Peyer's patch (tissue), 4 donors: ENCODE measurements around the gene INSC.

Experiments used
- POLR2A ChIP-seq, 2 donors: fragments of 450-650 bp; IDR thresholded peaks; one replicate each; pipeline ENCODE4 v1.5.1; 2017; ENCODE audit warnings: antibody characterized with exemption in 2 of 2, mild to moderate bottlenecking in 2 of 2, moderate library complexity in 2 of 2
- TF ChIP-seq, protein P1 (sequence below), 6 experiments: fragments of 450-650 bp in 4 of 6; fragments of 200-600 bp in 2 of 6; sonication (generic) in 1 of 6; IDR thresholded peaks; one replicate each; pipeline ENCODE4 v1.5.1; 2017 to 2019; ENCODE audit warnings: antibody characterized with exemption in 6 of 6, mild to moderate bottlenecking in 3 of 6, moderate library complexity in 1 of 6

DNA sequence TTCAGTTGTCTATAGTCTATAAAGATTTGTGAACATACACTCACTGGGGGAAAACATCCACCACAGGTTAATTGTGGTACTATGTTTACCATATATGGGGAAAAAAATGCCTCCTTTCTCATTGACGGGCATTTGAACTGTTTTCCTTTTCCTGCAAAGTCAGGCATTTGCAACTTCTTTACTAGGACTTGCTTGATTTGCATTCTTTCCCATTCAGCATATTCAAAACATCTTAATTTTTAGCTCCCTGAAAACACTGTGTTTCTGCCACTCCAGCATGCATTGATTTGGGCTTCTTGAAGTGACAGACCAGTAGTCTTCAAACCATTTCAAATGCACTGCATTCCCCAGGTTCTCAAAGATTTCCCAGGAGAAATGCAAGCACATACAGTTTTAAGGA is 67.6 kb downstream of the INSC start:
- TF ChIP-seq, protein P1, sequence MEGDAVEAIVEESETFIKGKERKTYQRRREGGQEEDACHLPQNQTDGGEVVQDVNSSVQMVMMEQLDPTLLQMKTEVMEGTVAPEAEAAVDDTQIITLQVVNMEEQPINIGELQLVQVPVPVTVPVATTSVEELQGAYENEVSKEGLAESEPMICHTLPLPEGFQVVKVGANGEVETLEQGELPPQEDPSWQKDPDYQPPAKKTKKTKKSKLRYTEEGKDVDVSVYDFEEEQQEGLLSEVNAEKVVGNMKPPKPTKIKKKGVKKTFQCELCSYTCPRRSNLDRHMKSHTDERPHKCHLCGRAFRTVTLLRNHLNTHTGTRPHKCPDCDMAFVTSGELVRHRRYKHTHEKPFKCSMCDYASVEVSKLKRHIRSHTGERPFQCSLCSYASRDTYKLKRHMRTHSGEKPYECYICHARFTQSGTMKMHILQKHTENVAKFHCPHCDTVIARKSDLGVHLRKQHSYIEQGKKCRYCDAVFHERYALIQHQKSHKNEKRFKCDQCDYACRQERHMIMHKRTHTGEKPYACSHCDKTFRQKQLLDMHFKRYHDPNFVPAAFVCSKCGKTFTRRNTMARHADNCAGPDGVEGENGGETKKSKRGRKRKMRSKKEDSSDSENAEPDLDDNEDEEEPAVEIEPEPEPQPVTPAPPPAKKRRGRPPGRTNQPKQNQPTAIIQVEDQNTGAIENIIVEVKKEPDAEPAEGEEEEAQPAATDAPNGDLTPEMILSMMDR (IDR thresholded peaks at IDR 0.05) = no peak
- TF ChIP-seq POLR2A (IDR thresholded peaks at IDR 0.05) = no peak
